HepG2 (cell line): Measurements from ENCODE around the gene PTPRC. TPM values are rescaled to one million over a fixed set of nuclear protein-coding genes. Genes with fewer than 3 reads are reported as not detected.

ENCODE experiments used
- ATAC-seq: fragments of 200-7000 bp; cut with Tn5 transposase; 3 replicates; pipeline ENCODE4 v1.9.1; 2020; ENCODE audit warnings: mild to moderate bottlenecking, moderate library complexity
- BruUV-seq: library from RNA; stranded (reverse); fragments of 400-500 nt; replicated peaks from 2 replicates; lab custom pipeline; 2021; lab: Mats Ljungman, UMichigan
- CTCF ChIA-PET: fragments of 300-600 bp; formaldehyde crosslinking; extraction: SDS; loops from one replicate; lab custom pipeline; 2021; ENCODE audit warnings: low total read pairs, inconsistent platforms, low intra/inter-chr PET ratio; lab: Yijun Ruan, JAX
- POLR2A ChIA-PET: fragments of 350-600 bp; sonication (Branson Sonifier 250); formaldehyde crosslinking; loops from one replicate; lab custom pipeline; 2020; ENCODE audit warnings: antibody characterized with exemption, inconsistent platforms; lab: Yijun Ruan, JAX
- DNase-seq: peaks from one replicate; pipeline ENCODE4 v3.0.0-alpha.2; 2015; ENCODE audit warnings: low spot score
- FAIRE-seq: peaks from 3 replicates; lab custom pipeline; 2011; peaks lifted over from hg19 to GRCh38; lab: Jason Lieb, UNC
- H2AFZ ChIP-seq: one replicate; pipeline ENCODE4 v1.6.1; 2011; ENCODE audit warnings: low read length, inconsistent platforms
- H3K27ac ChIP-seq: fragments of 300-600 bp; 3 replicates; pipeline ENCODE4 v1.8.0; 2011; ENCODE audit warnings: mixed run types, mild to moderate bottlenecking, mixed read lengths, low read length, inconsistent platforms; ENCODE audit not compliant: insufficient read depth; ENCODE audit errors: extremely low read length
- H3K27me3 ChIP-seq, 2 experiments: fragments of 200-600 bp in 1 of 2; 2 replicates in 1 of 2; 3 replicates in 1 of 2; pipeline versions ENCODE4 v1.6.0 to v1.8.0; 2011; ENCODE audit warnings: low read length in 2 of 2, mild to moderate bottlenecking in 2 of 2, moderate library complexity in 2 of 2, inconsistent platforms in 1 of 2; ENCODE audit not compliant: insufficient read depth in 2 of 2, control insufficient read depth in 1 of 2
- H3K36me3 ChIP-seq, 2 experiments: fragments of 200-600 bp in 1 of 2; replicated peaks in 1 of 2; 2 replicates in 1 of 2; 3 replicates in 1 of 2; pipeline versions ENCODE4 v1.5.1 to v1.8.0; 2011; ENCODE audit warnings: low read length in 2 of 2, inconsistent platforms in 1 of 2; ENCODE audit not compliant: insufficient read depth in 2 of 2, control insufficient read depth in 1 of 2
- H3K4me1 ChIP-seq: 2 replicates; pipeline ENCODE4 v1.5.1; 2012; ENCODE audit warnings: low read length, inconsistent platforms; ENCODE audit not compliant: insufficient read depth
- H3K4me2 ChIP-seq: 2 replicates; pipeline ENCODE4 v1.6.0; 2011; ENCODE audit warnings: low read depth, low read length, inconsistent platforms
- H3K4me3 ChIP-seq, 3 experiments: fragments of 200-600 bp in 1 of 3; sonication (generic), shearing (Covaris generic) in 1 of 3; replicated peaks in 1 of 3; 2 replicates each; pipeline ENCODE4 v1.5.1; 2011 to 2016; ENCODE audit warnings: low read length in 3 of 3, inconsistent platforms in 2 of 3, low read depth in 2 of 3, mild to moderate bottlenecking in 2 of 3, control low read depth in 1 of 3, mixed read lengths in 1 of 3; ENCODE audit not compliant: insufficient read depth in 1 of 3
- H3K79me2 ChIP-seq: one replicate; pipeline ENCODE4 v1.6.1; 2011; ENCODE audit warnings: low read length, inconsistent platforms; ENCODE audit not compliant: insufficient read depth
- H3K9ac ChIP-seq: 2 replicates; pipeline ENCODE4 v1.6.0; 2011; ENCODE audit warnings: mild to moderate bottlenecking, low read depth, low read length, inconsistent platforms; ENCODE audit not compliant: insufficient read depth
- H3K9me3 ChIP-seq: 2 replicates; pipeline ENCODE4 v1.5.1; 2012; ENCODE audit warnings: mild to moderate bottlenecking, low read length
- H4K20me1 ChIP-seq: 2 replicates; pipeline ENCODE4 v1.6.0; 2011; ENCODE audit warnings: inconsistent platforms, mild to moderate bottlenecking, low read length, moderate library complexity; ENCODE audit not compliant: insufficient read depth
- AGO1 ChIP-seq: fragments of 200-400 bp; formaldehyde crosslinking; IDR thresholded peaks from 2 replicates; pipeline ENCODE4 v1.6.1; 2017; ENCODE audit warnings: mild to moderate bottlenecking, low read depth, low read length, moderate library complexity; ENCODE audit not compliant: poor library complexity, severe bottlenecking
- AHDC1 ChIP-seq: sonication (generic); formaldehyde crosslinking; IDR thresholded peaks from 2 replicates; pipeline ENCODE4 v1.5.1; 2020; ENCODE audit warnings: mild to moderate bottlenecking, missing genetic modification reagents, borderline replicate concordance
- ARID3A ChIP-seq: IDR thresholded peaks from 2 replicates; pipeline ENCODE4 v1.6.1; 2012; ENCODE audit warnings: low read depth, low read length, improper control_type of control experiment
- BRCA1 ChIP-seq: sonication (generic); formaldehyde crosslinking; IDR thresholded peaks from 2 replicates; pipeline ENCODE4 v1.4.0; 2020; ENCODE audit warnings: missing genetic modification reagents
- GPN1 ChIP-seq: sonication (generic); formaldehyde crosslinking; IDR thresholded peaks from 2 replicates; pipeline ENCODE4 v1.5.1; 2020; ENCODE audit warnings: missing genetic modification reagents, borderline replicate concordance
- GZF1 ChIP-seq: sonication (generic); formaldehyde crosslinking; IDR thresholded peaks from 2 replicates; pipeline ENCODE4 v1.5.1; 2020; ENCODE audit warnings: mild to moderate bottlenecking, missing genetic modification reagents
- MIER2 ChIP-seq: IDR thresholded peaks from 2 replicates; pipeline ENCODE4 v1.6.1; 2016; ENCODE audit warnings: missing biosample characterization, missing genetic modification reagents
- NFE2 ChIP-seq: sonication (generic); formaldehyde crosslinking; IDR thresholded peaks from 2 replicates; pipeline ENCODE4 v1.4.0; 2020; ENCODE audit warnings: missing genetic modification reagents
- RELA ChIP-seq: sonication (generic); formaldehyde crosslinking; IDR thresholded peaks from 2 replicates; pipeline ENCODE4 v1.4.0; 2020; ENCODE audit warnings: missing genetic modification reagents
- SALL2 ChIP-seq: sonication (generic); formaldehyde crosslinking; IDR thresholded peaks from 2 replicates; pipeline ENCODE4 v1.8.1; 2023; ENCODE audit warnings: mild to moderate bottlenecking, missing genetic modification reagents, inconsistent platforms
- ZBTB38 ChIP-seq: sonication (generic); formaldehyde crosslinking; IDR thresholded peaks from 2 replicates; pipeline ENCODE4 v1.5.1; 2020; ENCODE audit warnings: mild to moderate bottlenecking, missing genetic modification reagents
- ZMYM2 ChIP-seq: sonication (generic); formaldehyde crosslinking; IDR thresholded peaks from 2 replicates; pipeline ENCODE4 v1.8.0; 2022; ENCODE audit warnings: mild to moderate bottlenecking, missing genetic modification reagents
- ZNF430 ChIP-seq: sonication (generic); formaldehyde crosslinking; IDR thresholded peaks from 2 replicates; pipeline ENCODE4 v1.9.0; 2021; ENCODE audit warnings: mild to moderate bottlenecking, missing genetic modification reagents
- ZNF770 ChIP-seq: sonication (generic); formaldehyde crosslinking; IDR thresholded peaks from 2 replicates; pipeline ENCODE4 v1.5.0; 2020; ENCODE audit warnings: mild to moderate bottlenecking, missing genetic modification reagents
- ZSCAN12 ChIP-seq: sonication (generic); formaldehyde crosslinking; IDR thresholded peaks from 2 replicates; pipeline ENCODE4 v1.9.0; 2021; ENCODE audit warnings: mild to moderate bottlenecking, missing genetic modification reagents
- in situ Hi-C: cut with HindIII; loops from 2 replicates; pipeline ENCODE4 v1.10.0; 2017; ENCODE audit warnings: low pct_unique_long_range_greater_than_20kb; ENCODE audit not compliant: extremely low pct_ligation_motif_present
- intact Hi-C: fragments of 100-400 bp; cut with micrococcal nuclease; formaldehyde crosslinking; loops from one replicate; pipeline ENCODE4 v1.10.0; 2022; ENCODE audit not compliant: unreplicated experiment
- polyA plus RNA-seq, 8 experiments: library from polyadenylated mRNA; depleted of rRNA in 3 of 8; stranded (reverse) in 7 of 8; unstranded in 1 of 8; fragments of >200 nt; fragmentation: Illumina TruSeq in 4 of 8; extraction: Trizol in 4 of 8; gene quantifications; 2 replicates each; pipeline versions ENCODE4 v1.2.1 to v1.2.3, GENCODE V29; 2011 to 2016; ENCODE audit warnings: low read depth in 4 of 8, missing spikeins in 1 of 8, mixed read lengths in 1 of 8; ENCODE audit not compliant: insufficient read depth in 1 of 8
- total RNA-seq, 5 experiments: library from RNA; depleted of rRNA; stranded (reverse); fragments of >200 nt; fragmentation: Illumina TruSeq; extraction: Trizol; gene quantifications; 2 replicates each; pipeline ENCODE4 v1.2.3, GENCODE V29; 2016; ENCODE audit warnings: low read depth in 1 of 5

The PTPRC gene
- total and polyA plus RNA-seq, 2 of the 13 experiments (the other 11 are each of a cell fraction or from before 2014, with no cell fraction given), result not detected

- no peaks in the 10 kb centered on the region for H4K20me1 ChIP-seq
- H3K4me1 ChIP-seq, result no peaks in the 10 kb centered on the region
- in situ Hi-C loops (loop anchor here (25.0 kb wide), 1 partner anchor 356 kb away; no protein-coding TSS in a partner anchor), intact Hi-C loops (loop anchor here (1.0 to 5.0 kb wide), 3 partner anchors 357 to 796 kb away; no protein-coding TSS in a partner anchor)
- H3K9me3 ChIP-seq, result no peaks in the 10 kb centered on the region
- POLR2A ChIA-PET, result no interaction called here
- H3K36me3 ChIP-seq, result no peaks in the 10 kb centered on the region
- no peak overlapping the region for H3K4me2 ChIP-seq
- no TSS peak for BruUV-seq
- no peak for FAIRE-seq
- no peak for DNase-seq
- H3K27me3 ChIP-seq, result no peaks in the 10 kb centered on the region
- no peak overlapping the region for H3K27ac ChIP-seq
- no peak for TF ChIP-seq BRCA1 (CRISPR knock-in tag)
- no peak for TF ChIP-seq ZMYM2 (CRISPR knock-in tag)
- TF ChIP-seq MIER2, result no peak
- no peak for TF ChIP-seq RELA (CRISPR knock-in tag)
- TF ChIP-seq GZF1 (CRISPR knock-in tag), result no peak
- no peak for TF ChIP-seq ZBTB38 (CRISPR knock-in tag)
- no peak for TF ChIP-seq ZSCAN12
- TF ChIP-seq SALL2, result no peak
- TF ChIP-seq ZNF430 (CRISPR knock-in tag), result no peak
- no peak for TF ChIP-seq ZNF770 (CRISPR knock-in tag)
- TF ChIP-seq GPN1, result no peak
- no peak for TF ChIP-seq ARID3A
- TF ChIP-seq AHDC1 (CRISPR knock-in tag), result no peak
- TF ChIP-seq AGO1, result no peak
- no peak for TF ChIP-seq NFE2 (CRISPR knock-in tag)
- CTCF ChIA-PET, result interaction anchor here (1.2 kb wide), 1 partner anchor 487 kb away, joined by 3 read pairs; no protein-coding TSS in a partner anchor
- H3K9ac ChIP-seq, result no peak overlapping the region
- no peak overlapping the region for H2AFZ ChIP-seq
- ATAC-seq, result no peak
- H3K79me2 ChIP-seq, result no peaks in the 10 kb centered on the region
- no peak overlapping the region for H3K4me3 ChIP-seq
Measured at GRCh38 chr1:198756470-198756869, 117.6 kb downstream of the PTPRC start.
